ELR (cell line): Measurements from ENCODE around the gene EIF5A.
A peak's percentile ranks its signal among the peaks of the same experiment; 100 is the strongest.
"Not testable (repeated sequence)": the region's sequence is repeated elsewhere in the genome, so short reads cannot be mapped to it uniquely, and the experiment has no call there.

Experiments
- DNase-seq: peaks from one replicate; pipeline ENCODE4 v3.0.0-alpha.2; 2015; ENCODE audit warnings: low read depth

Gene EIF5A

GRCh38 chr17:7330638-7331015 lies 23.2 kb downstream of the EIF5A start:
- DNase-seq = no peak

GRCh38 chr17:7332111-7332510 lies 24.7 kb downstream of the EIF5A start:
- no peak for DNase-seq

- not testable (repeated sequence) for DNase-seq
These were observed 25.2 kb downstream of the EIF5A start for GRCh38 chr17:7332600-7333069.

- no peak for DNase-seq
These were observed 27.6 kb downstream of the EIF5A start for GRCh38 chr17:7334938-7335538.

GRCh38 chr17:7335765-7336164 lies 28.3 kb downstream of the EIF5A start:
- DNase-seq = not testable (repeated sequence)

GRCh38 chr17:7336240-7337175 lies 29.1 kb downstream of the EIF5A start, which contains the start of gene ACAP1:
ACAP1 (plus strand) TSS chr17:7336529; CDS start chr17:7336735, 206 bp downstream.
- no peak for DNase-seq

- not testable (repeated sequence) for DNase-seq
These were observed 30.2 kb downstream of the EIF5A start for GRCh38 chr17:7337600-7337999.

GRCh38 chr17:7340179-7340578 lies 32.8 kb downstream of the EIF5A start:
- peak; percentile 34 for DNase-seq

GRCh38 chr17:7341842-7342241 lies 34.4 kb downstream of the EIF5A start:
- no peak for DNase-seq

- no peak for DNase-seq
These were observed 35.8 kb downstream of the EIF5A start for GRCh38 chr17:7343250-7343649.

GRCh38 chr17:7346761-7347614 lies 39.6 kb downstream of the EIF5A start:
- no peak for DNase-seq

GRCh38 chr17:7347630-7348477 lies 40.4 kb downstream of the EIF5A start:
- DNase-seq = no peak

- no peak for DNase-seq
These were observed 41.2 kb downstream of the EIF5A start for GRCh38 chr17:7348478-7349242.

GRCh38 chr17:7351665-7352502 lies 44.5 kb downstream of the EIF5A start, which contains the start of gene KCTD11:
KCTD11 (plus strand) TSS chr17:7352162.
- DNase-seq = peak; percentile 94

- DNase-seq = no peak
These were observed 45.1 kb downstream of the EIF5A start for GRCh38 chr17:7352503-7352889.

GRCh38 chr17:7352910-7353635 lies 45.6 kb downstream of the EIF5A start:
- no peak for DNase-seq

- DNase-seq = peak; percentile 70
These were observed 46.9 kb downstream of the EIF5A start for GRCh38 chr17:7354262-7354843.

- no peak for DNase-seq
These were observed 47.6 kb downstream of the EIF5A start, which contains the start of gene TMEM95 for GRCh38 chr17:7355053-7355452. TMEM95 (plus strand) TSS chr17:7355156; CDS start chr17:7355205, 49 bp downstream.
